Stimulated activated CD4-positive, alpha-beta T cell treated with anti-CD3 and anti-CD28 coated beads, Interleukin-15, amount 100 ng/mL, for 24 hours (primary cell): ENCODE measurements around the gene HS1BP3.
A peak's percentile ranks its signal among the peaks of the same experiment; 100 is the strongest.

ENCODE experiments used
- DNase-seq: peaks from one replicate; pipeline ENCODE4 v3.0.0-alpha.2; 2020

HS1BP3 gene

GRCh38 chr2:20645301-20645701, 5.6 kb downstream of the HS1BP3 start:
- no peak for DNase-seq

- no peak for DNase-seq
Measured at GRCh38 chr2:20643826-20644225, 7.1 kb downstream of the HS1BP3 start.

GRCh38 chr2:20643060-20643459, 7.8 kb downstream of the HS1BP3 start:
- DNase-seq, result no peak

- peak; percentile 81 for DNase-seq
Measured at GRCh38 chr2:20642055-20642971, 8.6 kb downstream of the HS1BP3 start.

DNA sequence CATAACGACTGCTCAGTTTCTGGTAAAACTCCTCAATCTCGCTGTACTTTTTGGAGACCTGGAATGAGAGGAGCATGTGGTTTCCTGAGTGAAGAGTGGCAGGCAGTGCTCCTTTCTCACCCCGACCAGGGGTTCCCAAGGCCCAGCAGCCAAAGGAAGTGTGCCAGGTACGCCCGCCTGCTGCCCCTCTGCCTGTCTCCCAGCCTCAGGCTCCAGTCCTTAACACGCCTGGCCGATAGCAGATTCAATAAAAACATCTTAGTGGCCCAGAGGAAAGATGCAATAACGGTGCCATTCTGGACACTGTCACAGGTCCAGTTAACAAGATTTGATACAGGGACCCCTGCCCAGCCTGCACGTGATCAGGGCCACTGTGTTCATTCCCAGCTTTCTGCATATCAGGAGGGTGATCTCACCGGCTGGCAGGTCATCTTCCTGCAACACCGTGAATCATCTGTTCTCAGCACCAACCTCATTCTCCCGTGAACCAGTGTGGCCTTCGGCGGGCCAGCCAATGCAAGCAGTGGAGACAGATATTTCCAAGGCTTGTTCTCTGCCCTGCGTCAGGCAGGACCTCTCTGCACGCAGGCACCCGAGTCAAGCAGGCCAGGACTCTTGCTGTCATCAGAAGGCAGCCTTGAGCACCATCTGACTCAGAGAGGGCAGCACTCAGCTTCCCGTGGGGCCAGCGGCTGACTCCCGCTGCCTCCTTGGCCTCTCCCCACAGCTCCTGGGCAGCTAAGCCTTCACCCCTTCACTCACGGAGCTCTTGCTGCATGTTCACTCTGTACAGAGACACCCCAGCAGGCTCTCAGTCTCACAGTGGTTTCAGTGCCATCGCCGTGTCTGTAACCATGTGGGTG, 9.5 kb downstream of the HS1BP3 start:
- no peak for DNase-seq

DNA sequence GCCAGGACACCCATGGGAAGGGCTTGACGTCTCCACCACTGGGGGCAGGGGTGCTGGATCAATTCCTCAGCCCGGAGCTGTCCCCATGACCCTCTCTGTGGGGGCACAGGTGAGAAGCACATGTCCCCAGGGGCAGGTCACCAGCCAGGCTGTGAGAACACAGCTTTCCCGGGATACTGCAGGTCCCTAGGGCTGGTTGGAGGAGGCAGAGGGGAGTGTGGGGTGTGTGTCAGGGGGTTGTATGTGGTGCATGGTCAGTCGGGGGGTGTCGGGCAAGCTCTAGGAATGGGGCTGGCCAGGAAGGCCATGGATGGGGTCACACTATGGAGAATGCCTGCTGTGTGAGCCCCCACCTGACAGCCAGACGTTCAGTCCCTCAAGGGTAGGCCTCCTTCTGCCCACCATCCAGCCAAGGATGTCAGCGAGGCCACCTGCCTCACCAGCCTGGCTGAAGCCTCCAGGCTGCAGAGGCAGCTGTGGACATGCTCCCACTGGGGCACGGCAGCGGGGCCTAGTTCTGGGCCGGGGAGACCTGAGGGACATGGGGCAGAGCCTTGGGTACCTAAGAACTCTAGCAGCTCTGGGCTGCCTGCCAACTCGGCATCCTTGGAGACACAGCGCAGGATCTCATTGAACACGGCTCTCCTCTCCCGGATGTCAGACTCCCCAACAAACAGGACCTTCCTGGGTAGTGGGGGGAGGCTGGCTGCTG, 10.3 kb downstream of the HS1BP3 start:
- DNase-seq, result no peak

DNA sequence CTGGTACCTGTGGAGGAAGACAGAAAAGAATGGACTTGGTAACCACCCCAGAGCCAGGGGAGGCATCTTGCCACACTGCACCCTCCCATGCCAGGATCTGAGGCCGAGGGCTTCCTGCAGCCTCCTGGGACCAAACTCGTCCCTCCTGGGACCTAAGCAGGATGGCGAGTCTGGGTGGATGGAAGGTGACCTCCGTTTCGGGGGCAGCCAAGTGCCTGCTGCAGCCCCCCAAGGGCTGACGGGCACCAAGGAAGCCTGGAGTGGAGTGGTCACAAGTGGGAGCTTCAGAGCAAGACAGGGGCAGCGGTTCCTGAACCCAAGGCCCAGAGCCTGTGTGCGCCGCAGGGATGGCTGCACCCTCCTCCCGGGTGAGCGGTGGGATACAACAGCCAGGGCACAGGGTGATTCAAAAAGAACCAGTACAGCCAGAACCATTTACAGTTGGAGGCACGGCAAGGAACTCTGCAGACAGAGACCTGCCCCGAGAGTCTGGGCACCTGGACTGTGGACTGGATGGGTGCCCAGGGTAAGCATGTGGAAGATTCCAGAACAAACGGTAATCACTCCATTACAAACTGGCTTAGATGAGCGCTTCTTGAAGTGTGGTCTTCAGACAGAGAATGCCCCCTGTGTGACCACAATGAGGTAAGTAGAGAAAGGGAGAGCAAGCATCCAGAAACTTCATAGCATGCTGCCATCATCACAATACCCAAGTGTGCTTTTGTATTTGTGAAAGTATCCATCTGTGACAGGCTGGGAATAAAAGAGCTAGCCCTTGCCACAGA, 12.1 kb downstream of the HS1BP3 start:
- DNase-seq, result no peak

DNA sequence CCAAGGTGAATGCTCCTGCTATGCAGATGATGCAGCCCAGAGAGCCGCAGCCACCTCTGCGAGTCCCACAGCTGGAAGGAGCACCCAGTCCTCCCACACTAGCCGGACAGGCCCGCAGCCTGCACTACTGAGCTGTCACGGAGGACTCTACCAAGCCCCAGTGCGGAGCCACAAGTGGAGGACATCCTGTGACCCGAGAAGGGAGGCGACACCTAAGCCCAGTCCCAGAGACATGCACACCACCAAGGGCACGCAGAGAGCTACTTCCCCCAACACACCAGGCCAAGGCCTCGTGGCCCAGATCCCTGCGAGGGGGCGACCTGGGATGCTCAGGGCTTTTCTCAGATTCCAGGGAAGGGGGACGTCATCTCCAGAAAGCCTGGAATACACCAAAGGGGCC, 12.9 kb downstream of the HS1BP3 start:
- no peak for DNase-seq

DNA sequence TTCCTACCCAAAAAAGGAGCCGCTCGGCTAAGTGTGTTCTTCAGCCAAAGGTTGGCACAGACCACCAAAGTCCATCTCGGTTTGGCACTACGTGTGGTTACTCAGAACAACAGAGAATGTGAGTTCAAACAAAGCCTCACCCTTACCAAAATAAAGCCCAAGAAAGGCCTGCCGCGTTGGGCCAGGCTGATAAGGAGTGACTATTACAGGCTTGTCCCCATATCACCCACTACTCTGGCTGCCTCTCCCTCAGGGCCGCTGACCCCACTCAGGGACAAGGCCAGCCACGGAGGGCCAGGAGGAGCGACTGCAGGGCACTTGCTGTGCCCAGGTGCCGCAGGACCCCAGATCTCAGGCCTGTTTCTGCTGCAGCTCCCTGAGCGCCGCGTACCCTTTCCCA, 13.8 kb downstream of the HS1BP3 start:
- DNase-seq, result no peak

DNA sequence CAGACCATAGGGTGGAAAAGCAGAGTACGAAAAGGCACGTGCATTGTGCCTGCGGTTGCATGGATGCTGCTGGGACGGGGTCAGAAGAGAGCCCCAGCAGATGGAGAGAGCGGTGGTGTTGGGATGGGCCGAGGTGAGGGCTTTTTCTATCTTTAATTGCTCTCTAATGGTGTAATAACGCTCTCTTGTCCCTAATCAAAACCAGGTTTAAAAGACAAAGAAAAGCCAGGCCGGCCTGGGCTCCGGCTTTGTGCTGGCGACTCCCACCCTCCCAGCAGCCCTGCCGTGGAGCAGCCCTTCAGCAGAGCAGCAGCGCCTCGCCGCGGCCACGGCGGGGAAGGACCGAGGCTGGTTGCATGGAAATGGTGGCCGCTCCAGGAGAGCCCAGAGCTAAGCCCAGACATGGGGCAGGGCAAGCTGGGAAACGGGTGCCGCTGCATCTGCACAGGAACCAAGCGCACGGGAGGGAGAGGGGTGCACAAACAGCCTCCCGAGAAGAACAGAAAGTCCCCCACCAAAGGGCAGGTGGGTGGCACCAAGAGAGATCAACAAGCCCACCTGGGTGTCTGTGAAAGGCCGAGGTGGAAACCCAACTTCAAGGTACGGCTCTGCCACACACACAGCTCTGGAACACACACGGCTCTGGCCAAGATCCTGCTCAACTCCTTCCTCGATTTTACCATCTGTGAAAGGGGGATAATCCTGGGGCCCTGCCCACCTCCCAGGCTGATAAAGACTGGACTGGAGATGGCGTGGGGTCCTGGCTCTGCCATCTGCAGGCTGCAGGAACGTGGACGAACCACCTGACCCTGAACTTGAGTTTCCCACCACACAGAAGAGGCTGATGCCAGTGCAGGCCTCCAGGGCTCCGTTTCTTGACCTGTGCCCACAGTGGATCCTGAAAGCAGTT, 15.0 kb downstream of the HS1BP3 start:
- DNase-seq, result peak; percentile 64

GRCh38 chr2:20635113-20635510, 15.8 kb downstream of the HS1BP3 start:
- DNase-seq, result no peak

DNA sequence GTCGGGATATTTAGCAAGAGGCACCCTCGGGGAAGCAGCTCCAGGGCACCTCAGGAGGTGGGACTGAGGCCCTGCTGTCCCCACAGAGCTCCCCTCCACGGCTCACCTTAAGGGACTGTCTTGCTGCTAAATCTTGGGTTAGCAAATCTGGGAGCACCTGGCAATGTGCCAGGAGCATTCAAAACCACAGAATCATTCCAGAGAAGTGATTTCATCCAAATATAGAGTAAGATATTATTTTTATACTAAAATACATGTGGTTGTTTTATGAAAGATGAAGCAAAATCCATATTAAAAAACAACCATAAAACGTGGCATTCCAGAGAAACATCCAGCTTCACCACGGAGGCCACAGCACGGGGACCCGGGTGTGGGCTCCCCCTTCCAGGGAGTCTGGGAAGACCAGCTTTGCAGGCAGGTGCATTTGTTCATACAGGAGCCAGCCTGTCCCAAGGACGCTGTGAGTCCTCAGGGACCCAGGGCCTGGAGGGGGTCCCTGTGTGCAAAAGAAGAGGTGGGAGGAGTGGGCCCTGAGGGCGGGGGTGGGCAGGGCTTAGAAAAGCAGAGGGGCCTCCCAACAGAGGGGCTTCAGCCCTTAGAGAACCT, 16.3 kb downstream of the HS1BP3 start:
- no peak for DNase-seq

DNA sequence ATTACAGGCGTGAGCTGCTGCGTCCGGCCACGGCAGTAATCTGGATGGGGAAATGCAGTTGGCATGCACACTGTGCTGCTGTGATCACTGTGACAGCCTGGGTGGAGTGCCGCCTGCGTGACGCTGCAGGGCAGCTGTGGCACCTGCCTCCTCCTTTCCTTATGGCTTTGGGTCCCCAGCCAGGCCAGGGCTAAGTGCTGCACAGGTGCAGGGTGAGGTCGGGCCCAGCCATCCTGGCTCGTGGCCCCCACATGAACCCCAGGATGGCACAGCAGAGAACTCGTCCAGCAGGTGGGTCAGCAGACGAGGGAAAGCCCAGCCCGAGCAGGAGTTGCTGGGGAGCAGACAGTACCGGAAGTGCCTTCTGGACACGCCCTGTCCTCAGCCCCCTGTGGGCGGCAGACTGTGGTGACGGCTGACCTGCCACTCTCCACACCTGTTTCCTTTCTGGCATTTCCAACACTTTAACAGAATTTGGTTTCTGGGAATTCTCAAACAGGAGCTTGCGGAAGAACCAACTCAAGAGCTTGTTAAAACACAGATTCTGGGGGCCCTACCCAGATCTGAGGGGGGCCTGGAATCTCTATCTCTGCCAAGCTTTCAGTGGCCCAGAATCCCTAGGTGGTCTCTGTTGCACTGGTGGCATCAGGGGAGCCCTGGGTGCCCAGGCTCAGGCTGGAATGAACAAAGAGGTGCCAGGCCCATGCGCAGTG, 16.9 kb downstream of the HS1BP3 start:
- DNase-seq, result no peak

DNA sequence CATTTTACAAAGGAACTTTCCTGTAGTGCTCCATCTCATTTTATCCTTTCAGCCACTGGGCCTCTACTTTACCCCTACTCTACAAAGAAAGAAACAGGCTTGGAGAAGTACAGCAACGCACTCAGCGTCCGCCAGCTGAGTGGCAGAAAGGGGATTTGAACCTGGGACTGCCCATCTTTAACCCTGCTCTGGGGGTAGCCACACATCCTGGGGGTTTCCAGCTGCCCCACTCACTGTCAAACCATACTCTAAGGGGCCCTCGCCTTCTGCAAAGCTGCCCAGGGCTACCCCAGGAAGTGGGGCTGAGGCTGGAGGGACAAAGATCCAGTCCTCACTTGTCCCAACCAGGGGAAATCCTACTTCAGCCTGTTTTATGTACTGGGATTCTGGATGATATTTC, 17.9 kb downstream of the HS1BP3 start:
- no peak for DNase-seq

DNA sequence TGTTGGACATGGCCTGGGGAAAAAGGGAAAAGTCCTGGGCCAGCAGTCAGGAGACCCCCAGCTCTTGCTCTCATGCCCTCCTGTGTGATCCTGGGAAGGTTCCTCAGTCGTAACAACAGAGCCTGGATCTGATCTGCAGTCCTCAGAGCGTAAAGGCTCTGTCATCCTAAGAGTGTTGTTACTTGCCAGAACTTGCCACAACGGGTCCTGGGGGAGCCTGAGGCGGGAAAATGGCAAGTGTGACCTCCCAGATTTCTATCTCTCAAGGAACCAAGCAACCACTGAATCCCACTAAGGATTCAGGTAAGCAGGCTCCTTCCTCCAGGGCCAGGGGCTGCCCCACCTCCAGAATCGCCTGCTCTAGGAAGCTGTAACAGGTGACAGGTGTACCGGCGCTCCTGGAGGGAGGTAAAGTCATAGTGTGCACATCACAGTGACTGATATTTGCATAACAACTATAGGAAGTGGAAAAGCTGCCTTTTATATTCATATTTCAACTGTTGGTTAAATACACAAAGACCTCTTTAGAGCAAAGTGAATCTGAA, 18.4 kb downstream of the HS1BP3 start:
- DNase-seq, result no peak

DNA sequence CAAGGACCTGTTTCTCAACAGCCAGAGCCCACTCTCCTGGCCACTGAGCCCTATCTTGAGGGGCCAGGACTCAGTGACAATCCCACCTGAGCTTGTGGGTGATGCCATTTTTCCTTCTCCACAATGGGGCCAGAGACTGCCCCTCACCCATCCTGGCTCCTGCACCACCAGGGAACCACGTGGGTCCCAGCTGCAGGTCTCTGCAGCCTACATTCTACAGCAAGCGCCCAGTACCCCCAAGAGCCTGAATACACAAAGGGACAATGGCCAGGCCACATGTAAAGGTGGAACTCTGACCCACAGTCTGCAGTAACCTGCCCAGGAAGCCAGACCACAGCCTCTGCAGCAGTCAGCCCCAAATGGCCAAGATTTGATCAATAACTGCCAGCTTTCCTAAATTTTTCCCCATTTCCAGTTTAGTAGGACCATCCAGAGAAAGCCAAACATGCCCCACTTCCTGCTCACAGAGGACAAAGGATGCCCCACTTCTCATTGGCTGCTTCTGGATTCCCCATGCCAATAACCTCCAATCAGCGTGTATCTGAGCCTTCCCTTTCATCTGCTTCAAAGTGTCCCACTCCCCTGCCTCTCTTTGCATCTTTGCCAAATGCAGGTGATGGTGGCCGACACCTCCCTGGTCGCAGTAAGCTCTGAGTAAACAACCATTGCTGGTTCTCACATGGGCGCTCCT, 19.1 kb downstream of the HS1BP3 start:
- DNase-seq, result no peak

GRCh38 chr2:20630967-20631366, 19.9 kb downstream of the HS1BP3 start:
- DNase-seq, result no peak

DNA sequence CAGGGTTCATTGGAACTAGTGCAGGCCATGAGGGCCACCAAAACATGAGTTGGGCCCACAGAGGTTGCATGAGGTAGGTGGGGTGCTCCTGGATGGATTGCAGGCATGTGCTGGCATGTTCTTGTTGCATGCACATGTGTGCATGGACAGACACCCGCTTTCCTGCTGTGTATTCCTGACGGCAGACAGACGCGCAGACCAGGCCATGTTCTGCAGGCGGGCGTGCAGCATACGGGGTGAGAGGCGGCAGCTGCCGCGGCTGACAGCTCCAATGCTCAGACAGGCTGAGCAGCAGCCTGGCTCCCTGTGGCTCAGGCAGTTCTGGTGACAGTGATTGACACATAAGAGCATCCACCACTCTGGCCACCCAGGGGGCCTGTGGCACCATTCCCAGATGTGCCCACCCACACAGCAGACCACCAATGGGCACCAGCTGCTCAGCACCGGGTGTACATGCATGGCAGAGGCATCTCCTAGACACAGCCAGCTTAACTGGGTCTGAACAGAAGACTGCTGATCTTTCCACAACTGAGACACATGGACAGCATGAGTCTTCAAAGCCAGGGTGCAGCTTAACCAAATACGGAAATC, 21.2 kb downstream of the HS1BP3 start:
- no peak for DNase-seq

DNA sequence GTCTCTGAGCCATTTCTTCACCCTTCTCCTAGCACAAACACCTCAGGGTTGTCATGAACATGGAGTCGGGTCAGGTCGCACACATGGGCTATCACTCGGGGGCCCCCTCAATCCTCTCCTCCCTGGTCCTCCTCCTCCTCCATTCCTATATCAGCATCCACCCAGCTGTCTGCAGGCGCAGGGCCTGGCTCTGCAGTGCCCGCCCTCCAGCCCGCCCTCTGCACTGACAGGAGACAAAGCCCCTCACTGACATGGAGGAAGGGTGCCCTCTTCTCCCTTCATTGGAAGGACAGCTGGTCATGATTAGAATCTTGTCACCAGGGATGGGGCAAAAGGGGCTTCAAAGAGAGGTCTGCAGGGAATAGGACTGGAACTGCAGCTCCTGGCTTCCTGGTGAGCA, 21.7 kb downstream of the HS1BP3 start:
- DNase-seq, result no peak
